B cell (primary cell): ENCODE measurements around the gene PKNOX2.

ENCODE experiments used
- CTCF ChIP-seq: fragments of 200-600 bp; IDR thresholded peaks from one replicate; pipeline ENCODE4 v1.8.0; 2022; ENCODE audit warnings: antibody characterized with exemption, mild to moderate bottlenecking
- EZH2 ChIP-seq: IDR thresholded peaks from 2 replicates; pipeline ENCODE4 v1.6.1; 2012; ENCODE audit warnings: borderline replicate concordance, low read depth, mild to moderate bottlenecking, moderate library complexity, low read length; ENCODE audit not compliant: insufficient read depth, poor library complexity, severe bottlenecking

- no peak for TF ChIP-seq CTCF
- TF ChIP-seq EZH2, result no peak
These were observed 300.1 kb downstream of the PKNOX2 start for GRCh38 chr11:125464666-125465065.
